Testis (tissue), 3 donors: ENCODE results near the gene NXNL2. TPM values are rescaled to one million over a fixed set of nuclear protein-coding genes. Genes with fewer than 3 reads are reported as not detected.

Experiments
- DNase-seq: peaks from one replicate; pipeline ENCODE4 v3.0.0-alpha.2; 2019
- H3K27ac ChIP-seq, 2 donors: fragments of 200-600 bp; sonication (generic); one replicate each; pipeline ENCODE4 v1.5.1; 2019
- H3K27me3 ChIP-seq: fragments of 200-600 bp; sonication (generic); one replicate; pipeline ENCODE4 v1.5.1; 2019
- H3K36me3 ChIP-seq: fragments of 200-600 bp; sonication (generic); one replicate; pipeline ENCODE4 v1.5.1; 2017; ENCODE audit warnings: low read depth; ENCODE audit errors: missing control alignments
- H3K4me1 ChIP-seq: fragments of 200-600 bp; sonication (generic); one replicate; pipeline ENCODE4 v1.5.1; 2019
- H3K4me3 ChIP-seq, 2 donors: fragments of 200-600 bp; sonication (generic); one replicate each; pipeline ENCODE4 v1.5.1; 2017 to 2019
- H3K9me3 ChIP-seq: fragments of 200-600 bp; sonication (generic); one replicate; pipeline ENCODE4 v1.5.1; 2017
- POLR2A ChIP-seq: fragments of 450-650 bp; IDR thresholded peaks from one replicate; pipeline ENCODE4 v1.6.1; 2017; ENCODE audit warnings: antibody characterized with exemption, mild to moderate bottlenecking, moderate library complexity
- WGBS, 2 donors: methylation state at CpG; one replicate each; pipeline ENCODE4 v1.1.5; 2018; 5-methylcytosine and 5-hydroxymethylcytosine counted together
- intact Hi-C: fragments of 100-400 bp; cut with DNase I; formaldehyde crosslinking; loops from one replicate; pipeline ENCODE4 v1.15.1; 2023; ENCODE audit warnings: low total_unique reads
- polyA plus RNA-seq: library from polyadenylated mRNA; stranded (reverse); fragments of 350-450 nt; fragmentation: Illumina TruSeq; extraction: RNeasy Lipid Tissue Mini Kit (QIAGEN cat#74804); gene quantifications from one replicate; pipeline ENCODE4 v1.2.3, GENCODE V29; 2014; ENCODE audit warnings: low read depth, low replicate concordance; ENCODE audit not compliant: insufficient read depth
- total RNA-seq, 2 donors: library from RNA; depleted of rRNA; stranded (reverse); fragments of >200 nt; gene quantifications; one replicate each; pipeline ENCODE4 v1.2.3, GENCODE V29; 2016
- TF ChIP-seq, protein P1 (sequence below), 3 experiments: fragments of 450-650 bp in 2 of 3; fragments of 200-600 bp in 1 of 3; sonication (generic) in 1 of 3; IDR thresholded peaks; one replicate each; pipeline ENCODE4 v1.5.1; 2016 to 2019; ENCODE audit warnings: antibody characterized with exemption in 3 of 3, mild to moderate bottlenecking in 2 of 3, moderate library complexity in 1 of 3

Gene NXNL2
- total and polyA plus RNA-seq, 3 donors from 2014 or later, result 1.5 to 2.8 (median 2.2) TPM

DNA sequence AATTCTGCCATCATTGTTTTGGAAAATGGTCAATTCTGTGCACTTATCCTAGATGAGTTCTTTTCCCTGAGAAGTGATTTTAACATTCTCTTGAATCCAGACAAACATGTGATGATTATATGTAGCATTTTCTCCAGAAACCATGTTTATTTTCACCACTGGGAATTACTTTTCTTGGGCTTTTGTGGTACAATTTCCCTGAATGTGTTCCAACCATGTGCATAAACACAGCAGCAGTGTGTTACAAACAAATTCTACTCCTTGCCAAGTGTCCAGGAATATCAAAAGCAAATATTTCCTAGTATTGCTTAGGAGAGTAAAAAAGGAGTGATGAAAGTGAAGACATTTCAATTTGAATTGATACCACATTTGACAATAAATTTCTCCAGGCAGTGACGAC, 50.4 kb downstream of the NXNL2 start:
- WGBS, 2 donors, result 79 to 96% methylated on average over 1 of the region's 1 CpG
- H3K4me1 ChIP-seq, result no peaks in the 10 kb centered on the region
- intact Hi-C loops, result no loop called here
- no peaks in the 10 kb centered on the region for H3K9me3 ChIP-seq
- no peaks in the 10 kb centered on the region for H3K27me3 ChIP-seq
- no peak overlapping the region for H3K4me3 ChIP-seq
- no peak for TF ChIP-seq POLR2A
- TF ChIP-seq, protein P1, sequence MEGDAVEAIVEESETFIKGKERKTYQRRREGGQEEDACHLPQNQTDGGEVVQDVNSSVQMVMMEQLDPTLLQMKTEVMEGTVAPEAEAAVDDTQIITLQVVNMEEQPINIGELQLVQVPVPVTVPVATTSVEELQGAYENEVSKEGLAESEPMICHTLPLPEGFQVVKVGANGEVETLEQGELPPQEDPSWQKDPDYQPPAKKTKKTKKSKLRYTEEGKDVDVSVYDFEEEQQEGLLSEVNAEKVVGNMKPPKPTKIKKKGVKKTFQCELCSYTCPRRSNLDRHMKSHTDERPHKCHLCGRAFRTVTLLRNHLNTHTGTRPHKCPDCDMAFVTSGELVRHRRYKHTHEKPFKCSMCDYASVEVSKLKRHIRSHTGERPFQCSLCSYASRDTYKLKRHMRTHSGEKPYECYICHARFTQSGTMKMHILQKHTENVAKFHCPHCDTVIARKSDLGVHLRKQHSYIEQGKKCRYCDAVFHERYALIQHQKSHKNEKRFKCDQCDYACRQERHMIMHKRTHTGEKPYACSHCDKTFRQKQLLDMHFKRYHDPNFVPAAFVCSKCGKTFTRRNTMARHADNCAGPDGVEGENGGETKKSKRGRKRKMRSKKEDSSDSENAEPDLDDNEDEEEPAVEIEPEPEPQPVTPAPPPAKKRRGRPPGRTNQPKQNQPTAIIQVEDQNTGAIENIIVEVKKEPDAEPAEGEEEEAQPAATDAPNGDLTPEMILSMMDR (IDR thresholded peaks at IDR 0.05), result no peak
- no peaks in the 10 kb centered on the region for H3K36me3 ChIP-seq
- no peak for DNase-seq
- H3K27ac ChIP-seq, result no peak overlapping the region

DNA sequence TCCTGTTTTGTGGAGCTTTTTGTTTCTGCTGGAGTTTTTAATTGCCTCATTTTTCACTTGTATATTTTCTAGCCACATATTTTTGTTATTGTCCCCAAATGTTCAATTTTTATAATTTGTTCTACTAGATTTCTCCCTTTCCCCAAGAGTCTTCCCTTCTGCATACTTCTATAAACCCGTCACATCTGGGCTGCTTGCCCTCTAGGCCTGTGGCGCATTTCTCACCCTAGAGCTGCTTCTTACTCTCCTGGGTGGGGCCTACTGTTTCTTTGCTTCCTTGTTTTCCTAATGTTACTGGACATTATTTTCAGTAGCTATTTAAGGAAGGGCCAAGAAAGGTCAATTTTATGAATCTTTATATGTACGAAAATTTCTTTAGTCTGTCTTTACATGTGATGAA, 51.5 kb downstream of the NXNL2 start:
- 89 to 96% methylated on average over 3 of the region's 3 CpGs for WGBS, 2 donors
- DNase-seq, result no peak
- TF ChIP-seq POLR2A, result no peak
- TF ChIP-seq, protein P1 (IDR thresholded peaks at IDR 0.05), result no peak
- H3K27ac ChIP-seq, result no peak overlapping the region
- intact Hi-C loops, result no loop called here
- H3K27me3 ChIP-seq, result no peaks in the 10 kb centered on the region
- no peaks in the 10 kb centered on the region for H3K36me3 ChIP-seq
- H3K4me1 ChIP-seq, result no peaks in the 10 kb centered on the region
- no peaks in the 10 kb centered on the region for H3K9me3 ChIP-seq
- H3K4me3 ChIP-seq, result no peak overlapping the region

DNA sequence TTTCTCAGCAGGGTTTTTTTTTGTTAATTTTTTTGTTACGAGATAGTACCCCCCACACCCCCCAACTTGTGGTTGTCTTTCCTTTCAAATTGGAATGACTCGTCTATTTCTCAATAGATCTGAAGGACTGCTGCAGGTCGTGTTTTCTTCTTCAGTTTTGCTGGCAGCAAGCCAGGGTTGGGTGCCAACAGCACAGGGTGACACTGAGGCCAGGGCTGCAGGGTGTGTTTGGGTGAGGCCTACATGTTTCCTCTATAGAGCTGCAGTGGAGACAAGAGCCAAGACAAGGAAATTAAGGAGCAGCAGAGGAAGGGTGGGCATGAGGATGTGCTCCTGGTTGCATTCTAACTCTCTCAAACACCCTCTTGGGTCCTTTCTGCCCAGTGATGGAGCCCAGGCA, 52.2 kb downstream of the NXNL2 start:
- H3K4me1 ChIP-seq, result no peaks in the 10 kb centered on the region
- intact Hi-C loops, result no loop called here

DNA sequence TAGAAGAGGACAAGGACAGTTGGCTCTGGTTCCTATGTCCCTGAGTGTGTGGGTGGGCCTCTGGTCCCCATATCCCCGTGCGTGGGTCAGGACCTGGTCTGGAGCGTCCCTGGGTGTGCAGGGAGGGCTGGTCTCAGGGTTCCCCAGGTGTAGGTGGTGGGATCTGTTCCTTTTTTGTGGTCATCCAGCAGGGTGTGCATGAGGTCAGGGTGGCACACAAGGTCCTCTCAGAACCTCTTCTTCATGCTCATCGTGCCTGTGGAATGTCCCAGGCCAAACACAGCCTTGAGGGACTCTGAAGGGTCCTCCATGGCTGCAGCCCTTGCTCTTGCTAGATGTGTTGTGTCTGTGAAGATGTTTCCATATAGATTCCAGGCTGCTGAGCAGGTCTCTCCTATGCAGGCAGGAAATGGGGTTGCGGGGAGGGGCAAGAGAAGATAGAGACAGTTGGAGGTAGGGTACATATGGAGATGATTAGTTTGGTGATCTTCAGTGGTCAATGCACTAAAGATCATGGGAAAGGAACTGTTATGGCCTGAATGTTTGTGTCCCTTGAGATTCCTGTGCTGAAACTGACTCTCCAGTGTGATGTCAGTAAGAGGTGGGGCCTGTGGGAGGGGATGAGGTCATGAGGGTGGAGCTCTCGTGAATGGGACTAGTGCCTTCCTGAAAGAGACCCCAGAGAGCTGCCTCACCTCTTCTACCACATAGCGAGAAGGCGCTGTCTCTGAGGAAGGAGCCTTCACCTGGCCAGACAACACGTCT, 53.1 kb downstream of the NXNL2 start:
- Histone ChIP-seq H3K36me3 (no peaks in the 10 kb centered on the region), H3K27ac (no peak overlapping the region), H3K9me3 (no peaks in the 10 kb centered on the region), H3K4me1 (no peaks in the 10 kb centered on the region), H3K4me3 (no peak overlapping the region), H3K27me3 (no peaks in the 10 kb centered on the region)
- intact Hi-C loops, result no loop called here
- 97 to 99% methylated on average over 8 to 9 of the region's 9 CpGs for WGBS, 2 donors
- no peak for DNase-seq
- TF ChIP-seq, protein P1 (IDR thresholded peaks at IDR 0.05), result no peak
- no peak for TF ChIP-seq POLR2A

More for the DNA sequence above, 52.2 kb downstream of the NXNL2 start:
- Histone ChIP-seq H3K4me3 (no peak overlapping the region), H3K27ac (no peak overlapping the region), H3K36me3 (no peaks in the 10 kb centered on the region), H3K9me3 (no peaks in the 10 kb centered on the region), H3K27me3 (no peaks in the 10 kb centered on the region)
- WGBS, 2 donors, result 83 to 89% methylated on average over 3 of the region's 3 CpGs
- DNase-seq, result no peak
- TF ChIP-seq, protein P1 (IDR thresholded peaks at IDR 0.05), result no peak
- no peak for TF ChIP-seq POLR2A

DNA sequence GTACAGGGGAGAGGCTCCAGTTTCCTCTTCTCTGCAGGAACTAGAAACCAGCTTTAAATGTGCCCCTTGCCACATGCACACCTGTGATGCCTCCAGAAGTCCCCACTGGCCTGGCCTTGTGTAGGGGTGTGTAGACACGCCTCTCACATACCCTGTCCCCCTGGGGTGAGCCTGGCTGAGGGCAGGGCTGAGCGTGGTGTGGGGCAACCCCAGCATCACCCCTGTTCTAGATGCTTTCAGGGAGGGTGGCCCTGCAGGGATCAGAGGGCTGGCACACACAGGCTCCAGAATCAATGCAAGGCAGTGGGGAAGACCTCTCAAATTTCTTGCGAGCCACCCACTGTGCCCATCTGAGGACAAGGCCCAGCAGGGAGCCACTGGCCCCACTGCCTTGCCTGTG, 54.7 kb downstream of the NXNL2 start:
- Histone ChIP-seq H3K4me3 (no peak overlapping the region), H3K36me3 (no peaks in the 10 kb centered on the region), H3K4me1 (no peaks in the 10 kb centered on the region), H3K27ac (no peak overlapping the region), H3K9me3 (no peaks in the 10 kb centered on the region), H3K27me3 (no peaks in the 10 kb centered on the region)
- intact Hi-C loops, result loop anchor here (5.0 to 10.0 kb wide), 2 partner anchors 413 to 685 kb away; no protein-coding TSS in a partner anchor
- 100% methylated on average over 1 to 3 of the region's 3 CpGs for WGBS, 2 donors
- DNase-seq, result no peak
- TF ChIP-seq POLR2A, result no peak
- TF ChIP-seq, protein P1 (IDR thresholded peaks at IDR 0.05), result no peak
